Measurements from ENCODE around the gene PTPRT. TPM values are rescaled to one million over a fixed set of nuclear protein-coding genes. Genes with fewer than 3 reads are reported as not detected.

Gene PTPRT
- polyA plus RNA-seq, 1 donor, result 0.78 TPM

- DNase-seq, result no peak
- no peak overlapping the region for H3K27ac ChIP-seq (ENCODE audit: low read length)
Measured at GRCh38 chr20:42587427-42587826, 602.3 kb downstream of the PTPRT start.

GRCh38 chr20:42581311-42581710 lies 608.4 kb downstream of the PTPRT start:
- no peak overlapping the region for H3K4me3 ChIP-seq (ENCODE audit: low read length)
- WGBS (ENCODE audit: insufficient coverage, low lambda C conversion rate), result 89% methylated on average over 2 of the region's 3 CpGs
- H3K4me1 ChIP-seq (ENCODE audit: control insufficient read depth, insufficient read depth, low read length), result no peaks in the 10 kb centered on the region
- DNase-seq, result no peak
- H3K9me3 ChIP-seq (ENCODE audit: control insufficient read depth, low read depth, low read length), result no peaks in the 10 kb centered on the region
- no peaks in the 10 kb centered on the region for H3K36me3 ChIP-seq (ENCODE audit: control insufficient read depth, insufficient read depth, low read length)
- H3K27ac ChIP-seq (ENCODE audit: low read length), result no peak overlapping the region
- H3K27me3 ChIP-seq (ENCODE audit: control insufficient read depth, insufficient read depth, low read length), result no peaks in the 10 kb centered on the region

More at GRCh38 chr20:42587427-42587826, 602.3 kb downstream of the PTPRT start:
- H3K36me3 ChIP-seq (ENCODE audit: control insufficient read depth, insufficient read depth, low read length), result no peaks in the 10 kb centered on the region
- H3K27me3 ChIP-seq (ENCODE audit: control insufficient read depth, insufficient read depth, low read length), result no peaks in the 10 kb centered on the region
- H3K9me3 ChIP-seq (ENCODE audit: control insufficient read depth, low read depth, low read length), result no peaks in the 10 kb centered on the region
- no peak overlapping the region for H3K4me3 ChIP-seq (ENCODE audit: low read length)
- no CpG with 5 or more reads among the region's 7 CpGs for WGBS (ENCODE audit: insufficient coverage, low lambda C conversion rate)
- H3K4me1 ChIP-seq (ENCODE audit: control insufficient read depth, insufficient read depth, low read length), result no peaks in the 10 kb centered on the region

- H3K4me3 ChIP-seq (ENCODE audit: low read length), result no peak overlapping the region
- no peak for DNase-seq
- H3K9me3 ChIP-seq (ENCODE audit: control insufficient read depth, low read depth, low read length), result no peaks in the 10 kb centered on the region
- H3K36me3 ChIP-seq (ENCODE audit: control insufficient read depth, insufficient read depth, low read length), result no peaks in the 10 kb centered on the region
- WGBS (ENCODE audit: insufficient coverage, low lambda C conversion rate), result 80% methylated on average over 1 of the region's 7 CpGs
- no peaks in the 10 kb centered on the region for H3K4me1 ChIP-seq (ENCODE audit: control insufficient read depth, insufficient read depth, low read length)
- no peaks in the 10 kb centered on the region for H3K27me3 ChIP-seq (ENCODE audit: control insufficient read depth, insufficient read depth, low read length)
- H3K27ac ChIP-seq (ENCODE audit: low read length), result no peak overlapping the region
Measured at GRCh38 chr20:42576167-42576566, 613.5 kb downstream of the PTPRT start.

GRCh38 chr20:42572320-42573016 lies 617.2 kb downstream of the PTPRT start:
- WGBS (ENCODE audit: insufficient coverage, low lambda C conversion rate), result no CpG with 5 or more reads among the region's 2 CpGs
- Histone ChIP-seq H3K27me3 (ENCODE audit: control insufficient read depth, insufficient read depth, low read length) (no peaks in the 10 kb centered on the region), H3K36me3 (ENCODE audit: control insufficient read depth, insufficient read depth, low read length) (no peaks in the 10 kb centered on the region), H3K4me3 (ENCODE audit: low read length) (no peak overlapping the region), H3K9me3 (ENCODE audit: control insufficient read depth, low read depth, low read length) (no peaks in the 10 kb centered on the region), H3K27ac (ENCODE audit: low read length) (no peak overlapping the region), H3K4me1 (ENCODE audit: control insufficient read depth, insufficient read depth, low read length) (no peaks in the 10 kb centered on the region)
- DNase-seq, result no peak

- H3K4me1 ChIP-seq (ENCODE audit: control insufficient read depth, insufficient read depth, low read length), result no peaks in the 10 kb centered on the region
- no peaks in the 10 kb centered on the region for H3K27me3 ChIP-seq (ENCODE audit: control insufficient read depth, insufficient read depth, low read length)
- H3K27ac ChIP-seq (ENCODE audit: low read length), result no peak overlapping the region
- no peaks in the 10 kb centered on the region for H3K36me3 ChIP-seq (ENCODE audit: control insufficient read depth, insufficient read depth, low read length)
- WGBS (ENCODE audit: insufficient coverage, low lambda C conversion rate), result no CpG with 5 or more reads among the region's 1 CpG
- H3K9me3 ChIP-seq (ENCODE audit: control insufficient read depth, low read depth, low read length), result no peaks in the 10 kb centered on the region
- no peak for DNase-seq
- H3K4me3 ChIP-seq (ENCODE audit: low read length), result no peak overlapping the region
Measured at GRCh38 chr20:42567409-42567808, 622.3 kb downstream of the PTPRT start.

- 55% methylated on average over 2 of the region's 9 CpGs for WGBS (ENCODE audit: insufficient coverage, low lambda C conversion rate)
- no peaks in the 10 kb centered on the region for H3K27me3 ChIP-seq (ENCODE audit: control insufficient read depth, insufficient read depth, low read length)
- H3K36me3 ChIP-seq (ENCODE audit: control insufficient read depth, insufficient read depth, low read length), result no peaks in the 10 kb centered on the region
- no peak overlapping the region for H3K4me3 ChIP-seq (ENCODE audit: low read length)
- H3K27ac ChIP-seq (ENCODE audit: low read length), result no peak overlapping the region
- H3K4me1 ChIP-seq (ENCODE audit: control insufficient read depth, insufficient read depth, low read length), result no peaks in the 10 kb centered on the region
- no peaks in the 10 kb centered on the region for H3K9me3 ChIP-seq (ENCODE audit: control insufficient read depth, low read depth, low read length)
- no peak for DNase-seq
Measured at GRCh38 chr20:42565235-42565995, 624.3 kb downstream of the PTPRT start.

- Histone ChIP-seq H3K4me1 (ENCODE audit: control insufficient read depth, insufficient read depth, low read length) (no peaks in the 10 kb centered on the region), H3K9me3 (ENCODE audit: control insufficient read depth, low read depth, low read length) (no peaks in the 10 kb centered on the region), H3K27ac (ENCODE audit: low read length) (no peak overlapping the region), H3K4me3 (ENCODE audit: low read length) (no peak overlapping the region), H3K36me3 (ENCODE audit: control insufficient read depth, insufficient read depth, low read length) (no peaks in the 10 kb centered on the region), H3K27me3 (ENCODE audit: control insufficient read depth, insufficient read depth, low read length) (no peaks in the 10 kb centered on the region)
- no CpG with 5 or more reads among the region's 4 CpGs for WGBS (ENCODE audit: insufficient coverage, low lambda C conversion rate)
- DNase-seq, result no peak
Measured at GRCh38 chr20:42559665-42560064, 630.0 kb downstream of the PTPRT start.

GRCh38 chr20:42556575-42556974 lies 633.1 kb downstream of the PTPRT start:
- H3K9me3 ChIP-seq (ENCODE audit: control insufficient read depth, low read depth, low read length), result no peaks in the 10 kb centered on the region
- no CpG with 5 or more reads among the region's 2 CpGs for WGBS (ENCODE audit: insufficient coverage, low lambda C conversion rate)
- no peak overlapping the region for H3K27ac ChIP-seq (ENCODE audit: low read length)
- no peaks in the 10 kb centered on the region for H3K4me1 ChIP-seq (ENCODE audit: control insufficient read depth, insufficient read depth, low read length)
- no peak for DNase-seq
- no peaks in the 10 kb centered on the region for H3K36me3 ChIP-seq (ENCODE audit: control insufficient read depth, insufficient read depth, low read length)
- H3K4me3 ChIP-seq (ENCODE audit: low read length), result no peak overlapping the region
- H3K27me3 ChIP-seq (ENCODE audit: control insufficient read depth, insufficient read depth, low read length), result no peaks in the 10 kb centered on the region

GRCh38 chr20:42553374-42553773 lies 636.3 kb downstream of the PTPRT start:
- H3K4me1 ChIP-seq (ENCODE audit: control insufficient read depth, insufficient read depth, low read length), result no peaks in the 10 kb centered on the region
- no peaks in the 10 kb centered on the region for H3K27me3 ChIP-seq (ENCODE audit: control insufficient read depth, insufficient read depth, low read length)
- DNase-seq, result no peak
- H3K36me3 ChIP-seq (ENCODE audit: control insufficient read depth, insufficient read depth, low read length), result no peaks in the 10 kb centered on the region
- H3K4me3 ChIP-seq (ENCODE audit: low read length), result no peak overlapping the region
- WGBS (ENCODE audit: insufficient coverage, low lambda C conversion rate), result no CpG with 5 or more reads among the region's 2 CpGs
- H3K9me3 ChIP-seq (ENCODE audit: control insufficient read depth, low read depth, low read length), result no peaks in the 10 kb centered on the region
- no peak overlapping the region for H3K27ac ChIP-seq (ENCODE audit: low read length)

- no peak for DNase-seq
- Histone ChIP-seq H3K36me3 (ENCODE audit: control insufficient read depth, insufficient read depth, low read length) (no peaks in the 10 kb centered on the region), H3K27me3 (ENCODE audit: control insufficient read depth, insufficient read depth, low read length) (no peaks in the 10 kb centered on the region), H3K4me3 (ENCODE audit: low read length) (no peak overlapping the region), H3K27ac (ENCODE audit: low read length) (no peak overlapping the region), H3K4me1 (ENCODE audit: control insufficient read depth, insufficient read depth, low read length) (no peaks in the 10 kb centered on the region), H3K9me3 (ENCODE audit: control insufficient read depth, low read depth, low read length) (no peaks in the 10 kb centered on the region)
- WGBS (ENCODE audit: insufficient coverage, low lambda C conversion rate), result no CpG with 5 or more reads among the region's 3 CpGs
Measured at GRCh38 chr20:42549496-42549895, 640.2 kb downstream of the PTPRT start.
